Heart right ventricle (tissue), 16 donors: ENCODE data around the gene CHTOP. TPM values are rescaled to one million over a fixed set of nuclear protein-coding genes. Genes with fewer than 3 reads are reported as not detected.

Experiments used
- ATAC-seq, 8 donors: fragments of 200-7000 bp; cut with Tn5 transposase; one replicate each; pipeline ENCODE4 v1.9.1; 2020; ENCODE audit warnings: mild to moderate bottlenecking in 8 of 8, moderate library complexity in 8 of 8, moderate number of reproducible peaks in 1 of 8
- DNase-seq, 2 donors: peaks; one replicate each; pipeline ENCODE4 v3.0.0-alpha.2; 2020
- H3K27ac ChIP-seq, 10 donors: fragments of 200-600 bp; sonication (generic) in 2 of 10; one replicate each; pipeline versions ENCODE4 v1.5.0 to v1.8.0; 2020 to 2022; ENCODE audit warnings: mild to moderate bottlenecking in 3 of 10
- H3K27me3 ChIP-seq, 7 donors: fragments of 200-600 bp; one replicate each; pipeline ENCODE4 v1.8.0; 2021 to 2022; ENCODE audit warnings: mild to moderate bottlenecking in 2 of 7
- H3K36me3 ChIP-seq, 9 donors: fragments of 200-600 bp; sonication (generic) in 1 of 9; one replicate each; pipeline versions ENCODE4 v1.5.0 to v1.8.0; 2020 to 2022; ENCODE audit warnings: mild to moderate bottlenecking in 2 of 9
- H3K4me1 ChIP-seq, 9 donors: fragments of 200-600 bp; sonication (generic) in 1 of 9; one replicate each; pipeline versions ENCODE4 v1.5.0 to v1.8.0; 2020 to 2022; ENCODE audit warnings: mild to moderate bottlenecking in 4 of 9
- H3K4me3 ChIP-seq, 10 donors: fragments of 200-600 bp; sonication (generic) in 2 of 10; one replicate each; pipeline versions ENCODE4 v1.5.0 to v1.8.0; 2020 to 2022; ENCODE audit warnings: mild to moderate bottlenecking in 7 of 10, moderate library complexity in 2 of 10
- H3K9me3 ChIP-seq, 11 donors: fragments of 200-600 bp in 10 of 11; sonication (generic) in 2 of 11; one replicate each; pipeline versions ENCODE4 v1.5.0 to v1.8.0; 2013 to 2022; ENCODE audit warnings: mild to moderate bottlenecking in 2 of 11, control low read depth in 1 of 11, moderate library complexity in 1 of 11
- WGBS, 2 donors: extraction: QIAGEN DNeasy Blood & Tissue Kit; methylation state at CpG; one replicate each; pipeline ENCODE4 v1.1.7; 2013; ENCODE audit warnings: inconsistent platforms in 1 of 2; 5-methylcytosine and 5-hydroxymethylcytosine counted together
- intact Hi-C, 10 donors: fragments of 100-400 bp; cut with DNase I; formaldehyde crosslinking; loops; one replicate each; pipeline versions ENCODE4 v1.11.1 to v1.14.2; 2022
- polyA plus RNA-seq, 2 donors: library from polyadenylated mRNA; stranded (reverse); fragments of 200-250 nt; gene quantifications; one replicate each; pipeline ENCODE4 v1.2.3, GENCODE V29; 2013
- total RNA-seq, 10 donors: library from RNA; stranded (reverse); fragmentation: NEBNext Ultra II Directional in 3 of 10; extraction: Animal tissue kit (Norgen Biotek cat#: 25700) in 3 of 10; gene quantifications; one replicate each; pipeline versions ENCODE4 v1.2.1 to v1.2.4, GENCODE V29; 2021 to 2023
- TF ChIP-seq, protein P1 (sequence below), 9 donors: fragments of 200-600 bp; sonication (generic) in 2 of 9; IDR thresholded peaks; one replicate each; pipeline versions ENCODE4 v1.5.0 to v1.8.0; 2021 to 2022; ENCODE audit warnings: antibody characterized with exemption in 9 of 9, mild to moderate bottlenecking in 5 of 9, moderate library complexity in 1 of 9
- donor health status: Arrhythmogenic right ventricular cardiomyopathy.
- donor health status: ischemic (EF 13 %, LVEDD 7.1; RV severe dilation, severe dysfunction).
- donor health status: healthy with polysubstance abuse.
- donor health status: DM: no; HTN: yes; CAD: no.
- donor health status: DM: no; HTN: no; CAD: no.
- donor health status: ischemic (EF 25% LVEDD 6.9; RV normal size, moderate dysfunction).
- donor health status: ischemic (EF 25% LVEDD 5.7; RV mildly dilated, moderate dysfunction).
- donor health status: healthy.
- donor health status: DM: yes; HTN: yes; CAD: no.
- donor health status: Ischemic cardiomyopathy.
- donor health status: ischemic (EF 35%, LVEDD 5.7; RV mildly dilated, moderate dysfunction).
- donor health status: nonischemic (EF 11% LVEDD 7.7; RV severe dilation, severe dysfunction).
- donor health status: DM: yes; HTN: yes; CAD: no.
- donor health status: PGD.
- donor health status: ischemic (EF 29% LVEDD 5.4; RV normal size, mild dysfunction).
- donor health status: nonischemic (EF 23%, LVEDD 6.1; RV moderate dilation, normal function).

The CHTOP gene
- total and polyA plus RNA-seq, 12 donors: 61.6 to 95.5 (median 77.7) TPM

DNA sequence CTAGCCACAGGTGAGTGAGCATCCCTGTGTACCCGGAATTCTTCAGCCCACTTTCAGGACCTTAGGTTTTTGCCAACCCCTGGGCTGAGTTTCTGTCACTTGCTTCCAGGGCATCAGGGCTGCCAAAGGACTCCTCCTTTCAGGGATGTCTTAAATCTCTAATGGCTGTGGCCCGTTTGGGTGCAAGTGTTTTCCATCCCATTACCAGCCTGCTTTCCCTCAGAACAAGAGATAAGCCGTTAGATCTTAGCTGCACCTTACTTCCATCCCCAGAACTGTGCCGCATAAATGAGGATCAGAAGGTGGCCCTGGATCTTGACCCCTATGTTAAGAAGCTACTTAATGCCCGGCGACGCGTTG lies 25.3 kb downstream of the CHTOP start:
- peaks cover 0 to 45% (median 42%) of the 10 kb centered on the region in 9 donors for H3K36me3 ChIP-seq
- ATAC-seq (peak in 1 of 8 donors; percentile 2), DNase-seq (no peak)
- H3K27ac ChIP-seq: peak overlapping the region; percentile 73 to 99 (median 95)
- no peaks in the 10 kb centered on the region for H3K27me3 ChIP-seq
- TF ChIP-seq, protein P1, sequence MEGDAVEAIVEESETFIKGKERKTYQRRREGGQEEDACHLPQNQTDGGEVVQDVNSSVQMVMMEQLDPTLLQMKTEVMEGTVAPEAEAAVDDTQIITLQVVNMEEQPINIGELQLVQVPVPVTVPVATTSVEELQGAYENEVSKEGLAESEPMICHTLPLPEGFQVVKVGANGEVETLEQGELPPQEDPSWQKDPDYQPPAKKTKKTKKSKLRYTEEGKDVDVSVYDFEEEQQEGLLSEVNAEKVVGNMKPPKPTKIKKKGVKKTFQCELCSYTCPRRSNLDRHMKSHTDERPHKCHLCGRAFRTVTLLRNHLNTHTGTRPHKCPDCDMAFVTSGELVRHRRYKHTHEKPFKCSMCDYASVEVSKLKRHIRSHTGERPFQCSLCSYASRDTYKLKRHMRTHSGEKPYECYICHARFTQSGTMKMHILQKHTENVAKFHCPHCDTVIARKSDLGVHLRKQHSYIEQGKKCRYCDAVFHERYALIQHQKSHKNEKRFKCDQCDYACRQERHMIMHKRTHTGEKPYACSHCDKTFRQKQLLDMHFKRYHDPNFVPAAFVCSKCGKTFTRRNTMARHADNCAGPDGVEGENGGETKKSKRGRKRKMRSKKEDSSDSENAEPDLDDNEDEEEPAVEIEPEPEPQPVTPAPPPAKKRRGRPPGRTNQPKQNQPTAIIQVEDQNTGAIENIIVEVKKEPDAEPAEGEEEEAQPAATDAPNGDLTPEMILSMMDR (IDR thresholded peaks at IDR 0.05): no peak
- H3K9me3 ChIP-seq: no peaks in the 10 kb centered on the region
- H3K4me3 ChIP-seq: peak overlapping the region; percentile 63 to 94 (median 80)
- WGBS, 2 donors: 28 to 35% methylated on average over 8 of the region's 8 CpGs
- intact Hi-C loops: loop anchor here in 1 of 10 donors (10.0 kb wide), 1 partner anchor 84 kb away; no protein-coding TSS in a partner anchor
- peaks cover 0 to 20% (median 11%) of the 10 kb centered on the region in 9 donors for H3K4me1 ChIP-seq

DNA sequence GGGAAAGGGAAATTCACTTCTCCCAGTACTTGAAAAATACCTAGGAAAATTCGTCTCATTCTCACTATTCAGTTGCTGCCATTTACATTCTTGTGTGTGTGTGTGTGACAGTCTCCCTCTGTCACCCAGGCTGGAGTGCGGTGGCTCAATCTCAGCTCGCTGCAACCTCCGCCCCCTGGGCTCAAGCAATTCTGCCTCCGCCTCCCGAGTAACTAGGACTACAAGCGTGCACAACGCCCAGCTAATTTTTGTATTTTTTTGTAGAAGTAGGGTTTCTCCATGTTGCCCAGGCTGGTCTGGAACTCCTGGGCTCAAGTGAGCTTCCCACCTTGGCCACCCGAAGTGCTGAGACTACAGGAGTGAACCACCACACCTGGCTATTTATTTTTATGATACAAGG lies 25.8 kb downstream of the CHTOP start:
- no peak for ATAC-seq
- 76 to 78% methylated on average over 9 of the region's 9 CpGs for WGBS, 2 donors
- Histone ChIP-seq H3K4me1 (peaks cover 0 to 20% (median 11%) of the 10 kb centered on the region in 9 donors), H3K4me3 (peak overlapping the region; percentile 63 to 94 (median 80)), H3K9me3 (no peaks in the 10 kb centered on the region), H3K36me3 (peaks cover 0 to 50% (median 47%) of the 10 kb centered on the region in 9 donors), H3K27ac (peak overlapping the region in 5 of 10 donors; percentile 95 to 99 (median 97)), H3K27me3 (no peaks in the 10 kb centered on the region)
- no peak for DNase-seq
- TF ChIP-seq, protein P1 (IDR thresholded peaks at IDR 0.05): no peak
- intact Hi-C loops: loop anchor here in 3 of 10 donors (10.0 kb wide), 1 partner anchor 85 kb away; no protein-coding TSS in a partner anchor

- intact Hi-C loops: loop anchor here in 2 of 10 donors (10.0 kb wide), 1 partner anchor 86 kb away; no protein-coding TSS in a partner anchor
- Histone ChIP-seq H3K27me3 (no peaks in the 10 kb centered on the region), H3K36me3 (peaks cover 3 to 66% (median 63%) of the 10 kb centered on the region in 9 donors), H3K4me1 (peaks cover 0 to 20% (median 11%) of the 10 kb centered on the region in 9 donors), H3K27ac (no peak overlapping the region), H3K4me3 (no peak overlapping the region), H3K9me3 (no peaks in the 10 kb centered on the region)
- DNase-seq (no peak), ATAC-seq (no peak)
- TF ChIP-seq, protein P1 (IDR thresholded peaks at IDR 0.05): no peak
- WGBS, 2 donors: 61 to 69% methylated on average over 9 of the region's 9 CpGs
Observed at GRCh38 chr1:153661111-153661708, 27.3 kb downstream of the CHTOP start.

GRCh38 chr1:153662269-153662668 lies 28.4 kb downstream of the CHTOP start:
- Histone ChIP-seq H3K4me1 (peaks cover 0 to 20% (median 11%) of the 10 kb centered on the region in 9 donors), H3K9me3 (no peaks in the 10 kb centered on the region), H3K27ac (no peak overlapping the region), H3K36me3 (peaks cover 12 to 76% (median 73%) of the 10 kb centered on the region in 9 donors), H3K4me3 (no peak overlapping the region), H3K27me3 (no peaks in the 10 kb centered on the region)
- TF ChIP-seq, protein P1 (IDR thresholded peaks at IDR 0.05): no peak
- 59 to 64% methylated on average over 2 of the region's 2 CpGs for WGBS, 2 donors
- intact Hi-C loops: loop anchor here in 2 of 10 donors (10.0 kb wide), 1 partner anchor 87 kb away; no protein-coding TSS in a partner anchor
- DNase-seq (no peak), ATAC-seq (no peak)
